ENCODE measurements around the gene DHRSX.

The DHRSX gene

DNA sequence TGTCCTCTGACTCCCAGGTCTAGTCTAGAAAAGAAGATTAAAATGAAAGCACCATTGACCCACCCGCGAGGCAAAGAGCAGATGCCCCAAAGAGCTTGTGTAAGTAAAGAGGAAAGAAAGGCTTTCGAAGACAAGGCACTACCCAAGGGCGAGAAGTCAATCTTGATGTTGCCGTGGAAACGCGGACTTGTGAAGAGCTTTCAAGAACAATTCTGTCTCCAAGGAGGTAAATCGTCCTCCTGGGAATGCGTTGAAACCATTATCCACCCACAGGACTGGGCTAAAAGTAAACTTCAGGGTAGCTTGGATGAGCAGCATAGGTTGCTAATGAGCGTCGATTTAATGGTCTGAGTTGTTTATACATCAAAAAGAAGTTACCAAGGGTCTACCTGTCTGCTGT, 189.3 kb downstream of the DHRSX start:
- no peak overlapping the region for H3K9ac ChIP-seq (ENCODE audit: low read depth, low read length, poor library complexity)
- no peaks in the 10 kb centered on the region for H3K27me3 ChIP-seq (ENCODE audit: control insufficient read depth in 3 of 3, insufficient read depth in 3 of 3, low read depth in 1 of 3, low read length in 3 of 3)
- H4K91ac ChIP-seq (ENCODE audit: low read depth, low read length, poor library complexity): no peak overlapping the region
- H3K4ac ChIP-seq (ENCODE audit: low read length): no peak overlapping the region
- H3K79me1 ChIP-seq (ENCODE audit: low read depth, low read length): no peaks in the 10 kb centered on the region
- no peak overlapping the region for H2AK5ac ChIP-seq (ENCODE audit: low read depth, low read length)
- no peak overlapping the region for H2BK5ac ChIP-seq (ENCODE audit: low read length)
- peaks cover 9 to 10% of the 10 kb centered on the region in 2 donors for H3K4me1 ChIP-seq (ENCODE audit: control insufficient read depth in 2 of 2, insufficient read depth in 1 of 2, low read depth in 1 of 2, low read length in 2 of 2)
- H3K27ac ChIP-seq (replicated peaks; ENCODE audit: low read length): peak overlapping the region; percentile 85
- DNase-seq (ENCODE audit: low spot score): peak; percentile 90
- H2BK15ac ChIP-seq (ENCODE audit: low read length): no peak overlapping the region
- H3K9me3 ChIP-seq (replicated peaks in 1 of 2; ENCODE audit: control insufficient read depth in 2 of 2, insufficient read depth in 1 of 2, low read depth in 1 of 2, low read length in 2 of 2): peaks cover 3 to 4% of the 10 kb centered on the region in 2 donors
- H3K36me3 ChIP-seq (replicated peaks in 1 of 2; ENCODE audit: control insufficient read depth in 2 of 2, insufficient read depth in 2 of 2, low read length in 2 of 2): no peaks in the 10 kb centered on the region
- H3K23ac ChIP-seq (ENCODE audit: low read depth, low read length, poor library complexity): no peak overlapping the region
- H3K18ac ChIP-seq (ENCODE audit: low read length): no peak overlapping the region
- H3K4me2 ChIP-seq (ENCODE audit: insufficient read depth, low read length, poor library complexity, severe bottlenecking): peak overlapping the region; percentile 23
- no peak overlapping the region for H2BK12ac ChIP-seq (ENCODE audit: low read length)
- no CpG with 5 or more reads among the region's 11 CpGs for WGBS, 2 donors (ENCODE audit: extremely low coverage in 2 of 2, insufficient read length in 2 of 2, insufficient replicate concordance in 1 of 2)
- H3K4me3 ChIP-seq (ENCODE audit: low read length in 2 of 2): peak overlapping the region in 1 of 2 donors; percentile 25
- H4K8ac ChIP-seq (ENCODE audit: low read depth, low read length): no peak overlapping the region
- H2AFZ ChIP-seq (ENCODE audit: low read length): peak overlapping the region; percentile 53
- H3K14ac ChIP-seq (ENCODE audit: low read length): no peak overlapping the region
- H2BK120ac ChIP-seq (ENCODE audit: low read depth, low read length): no peak overlapping the region

DNA sequence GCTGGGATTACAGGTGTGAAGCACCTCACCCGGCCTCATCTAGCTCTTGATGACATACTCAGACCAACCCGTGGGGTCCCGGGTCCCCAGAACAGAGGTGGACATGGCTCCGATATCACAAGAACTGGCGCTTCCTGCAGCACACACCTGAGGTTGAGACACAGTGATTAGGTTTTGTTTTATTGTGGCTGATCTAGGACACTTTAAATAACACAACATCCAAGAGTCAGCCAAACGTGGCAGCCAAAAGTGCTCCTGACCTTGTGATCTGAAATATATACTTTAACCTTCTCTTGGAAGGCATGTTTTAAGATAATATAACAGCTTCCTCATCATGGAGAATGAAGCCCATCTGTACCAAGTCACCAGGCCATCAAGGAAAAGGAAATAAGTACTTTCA, 198.9 kb downstream of the DHRSX start:
- H3K23ac ChIP-seq (ENCODE audit: low read depth, low read length, poor library complexity): no peak overlapping the region
- no peak overlapping the region for H2BK5ac ChIP-seq (ENCODE audit: low read length)
- no peak overlapping the region for H2AK5ac ChIP-seq (ENCODE audit: low read depth, low read length)
- H4K91ac ChIP-seq (ENCODE audit: low read depth, low read length, poor library complexity): no peak overlapping the region
- peaks cover 2% of the 10 kb centered on the region for H3K79me1 ChIP-seq (ENCODE audit: low read depth, low read length)
- H3K14ac ChIP-seq (ENCODE audit: low read length): no peak overlapping the region
- no peak overlapping the region for H3K27ac ChIP-seq (replicated peaks; ENCODE audit: low read length)
- no peak overlapping the region for H2AFZ ChIP-seq (ENCODE audit: low read length)
- H3K36me3 ChIP-seq (replicated peaks in 1 of 2; ENCODE audit: control insufficient read depth in 2 of 2, insufficient read depth in 2 of 2, low read length in 2 of 2): no peaks in the 10 kb centered on the region
- peaks cover 0 to 3% of the 10 kb centered on the region in 2 donors for H3K9me3 ChIP-seq (replicated peaks in 1 of 2; ENCODE audit: control insufficient read depth in 2 of 2, insufficient read depth in 1 of 2, low read depth in 1 of 2, low read length in 2 of 2)
- no peaks in the 10 kb centered on the region for H3K27me3 ChIP-seq (ENCODE audit: control insufficient read depth in 3 of 3, insufficient read depth in 3 of 3, low read depth in 1 of 3, low read length in 3 of 3)
- H3K4me3 ChIP-seq (ENCODE audit: low read length in 2 of 2): no peak overlapping the region
- no peak overlapping the region for H2BK15ac ChIP-seq (ENCODE audit: low read length)
- peaks cover 0 to 1% of the 10 kb centered on the region in 2 donors for H3K4me1 ChIP-seq (ENCODE audit: control insufficient read depth in 2 of 2, insufficient read depth in 1 of 2, low read depth in 1 of 2, low read length in 2 of 2)
- no peak overlapping the region for H3K4me2 ChIP-seq (ENCODE audit: insufficient read depth, low read length, poor library complexity, severe bottlenecking)
- H3K18ac ChIP-seq (ENCODE audit: low read length): no peak overlapping the region
- H3K4ac ChIP-seq (ENCODE audit: low read length): no peak overlapping the region
- H2BK120ac ChIP-seq (ENCODE audit: low read depth, low read length): no peak overlapping the region
- no peak overlapping the region for H2BK12ac ChIP-seq (ENCODE audit: low read length)
- WGBS, 2 donors (ENCODE audit: extremely low coverage in 2 of 2, insufficient read length in 2 of 2, insufficient replicate concordance in 1 of 2): no CpG with 5 or more reads among the region's 6 CpGs
- DNase-seq (ENCODE audit: low spot score): no peak
- no peak overlapping the region for H3K9ac ChIP-seq (ENCODE audit: low read depth, low read length, poor library complexity)
- no peak overlapping the region for H4K8ac ChIP-seq (ENCODE audit: low read depth, low read length)

GRCh38 chrX:2299871-2300270, 200.9 kb downstream of the DHRSX start:
- WGBS, 2 donors (ENCODE audit: extremely low coverage in 2 of 2, insufficient read length in 2 of 2, insufficient replicate concordance in 1 of 2): no CpG with 5 or more reads among the region's 4 CpGs
- Histone ChIP-seq H2AK5ac (ENCODE audit: low read depth, low read length) (no peak overlapping the region), H2AFZ (ENCODE audit: low read length) (no peak overlapping the region), H2BK12ac (ENCODE audit: low read length) (no peak overlapping the region), H3K4me3 (ENCODE audit: low read length in 2 of 2) (no peak overlapping the region), H2BK5ac (ENCODE audit: low read length) (no peak overlapping the region), H3K27me3 (ENCODE audit: control insufficient read depth in 3 of 3, insufficient read depth in 3 of 3, low read depth in 1 of 3, low read length in 3 of 3) (no peaks in the 10 kb centered on the region), H4K8ac (ENCODE audit: low read depth, low read length) (no peak overlapping the region), H3K4me2 (ENCODE audit: insufficient read depth, low read length, poor library complexity, severe bottlenecking) (no peak overlapping the region), H3K27ac (replicated peaks; ENCODE audit: low read length) (no peak overlapping the region), H2BK15ac (ENCODE audit: low read length) (no peak overlapping the region), H3K14ac (ENCODE audit: low read length) (no peak overlapping the region), H2BK120ac (ENCODE audit: low read depth, low read length) (no peak overlapping the region), H3K79me1 (ENCODE audit: low read depth, low read length) (no peaks in the 10 kb centered on the region), H3K4me1 (ENCODE audit: control insufficient read depth in 2 of 2, insufficient read depth in 1 of 2, low read depth in 1 of 2, low read length in 2 of 2) (peaks cover 0 to 1% of the 10 kb centered on the region in 2 donors), H3K18ac (ENCODE audit: low read length) (no peak overlapping the region), H3K9me3 (replicated peaks in 1 of 2; ENCODE audit: control insufficient read depth in 2 of 2, insufficient read depth in 1 of 2, low read depth in 1 of 2, low read length in 2 of 2) (peaks cover 0 to 5% of the 10 kb centered on the region in 2 donors), H3K36me3 (replicated peaks in 1 of 2; ENCODE audit: control insufficient read depth in 2 of 2, insufficient read depth in 2 of 2, low read length in 2 of 2) (no peaks in the 10 kb centered on the region), H3K23ac (ENCODE audit: low read depth, low read length, poor library complexity) (no peak overlapping the region), H3K4ac (ENCODE audit: low read length) (no peak overlapping the region), H4K91ac (ENCODE audit: low read depth, low read length, poor library complexity) (no peak overlapping the region), H3K9ac (ENCODE audit: low read depth, low read length, poor library complexity) (no peak overlapping the region)
- no peak for DNase-seq (ENCODE audit: low spot score)

DNA sequence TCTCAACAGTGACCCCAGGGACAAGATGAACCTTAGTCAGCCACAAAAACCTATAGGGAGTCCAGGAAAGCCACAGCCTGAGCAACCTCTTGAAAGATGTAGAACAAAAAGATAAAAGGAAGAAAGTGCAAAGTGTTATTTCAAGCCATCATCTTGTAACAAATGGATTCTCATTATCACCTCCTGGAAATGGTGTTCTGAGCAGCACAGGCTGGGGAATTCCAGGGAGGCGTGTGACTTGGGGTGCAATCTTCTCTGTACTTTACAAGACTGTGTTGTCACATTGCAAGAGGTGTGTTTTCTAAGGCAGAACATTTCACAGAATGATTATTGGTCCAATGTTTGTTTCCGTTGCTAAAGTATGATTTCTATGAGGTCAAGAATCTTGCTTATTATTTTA, 214.0 kb downstream of the DHRSX start:
- no peaks in the 10 kb centered on the region for H3K27me3 ChIP-seq (ENCODE audit: control insufficient read depth in 3 of 3, insufficient read depth in 3 of 3, low read depth in 1 of 3, low read length in 3 of 3)
- H2BK15ac ChIP-seq (ENCODE audit: low read length): no peak overlapping the region
- H3K79me1 ChIP-seq (ENCODE audit: low read depth, low read length): no peaks in the 10 kb centered on the region
- no peak overlapping the region for H4K8ac ChIP-seq (ENCODE audit: low read depth, low read length)
- no peak overlapping the region for H3K9ac ChIP-seq (ENCODE audit: low read depth, low read length, poor library complexity)
- no peak for DNase-seq (ENCODE audit: low spot score)
- no peak overlapping the region for H2BK5ac ChIP-seq (ENCODE audit: low read length)
- H3K4me1 ChIP-seq (ENCODE audit: control insufficient read depth in 2 of 2, insufficient read depth in 1 of 2, low read depth in 1 of 2, low read length in 2 of 2): no peaks in the 10 kb centered on the region
- H3K4me2 ChIP-seq (ENCODE audit: insufficient read depth, low read length, poor library complexity, severe bottlenecking): no peak overlapping the region
- no peak overlapping the region for H2AK5ac ChIP-seq (ENCODE audit: low read depth, low read length)
- H3K23ac ChIP-seq (ENCODE audit: low read depth, low read length, poor library complexity): no peak overlapping the region
- H2BK120ac ChIP-seq (ENCODE audit: low read depth, low read length): no peak overlapping the region
- no peak overlapping the region for H4K91ac ChIP-seq (ENCODE audit: low read depth, low read length, poor library complexity)
- H3K4ac ChIP-seq (ENCODE audit: low read length): no peak overlapping the region
- WGBS, 2 donors (ENCODE audit: extremely low coverage in 2 of 2, insufficient read length in 2 of 2, insufficient replicate concordance in 1 of 2): no CpG with 5 or more reads among the region's 2 CpGs
- no peak overlapping the region for H3K4me3 ChIP-seq (ENCODE audit: low read length in 2 of 2)
- H3K9me3 ChIP-seq (replicated peaks in 1 of 2; ENCODE audit: control insufficient read depth in 2 of 2, insufficient read depth in 1 of 2, low read depth in 1 of 2, low read length in 2 of 2): peaks cover 6 to 23% of the 10 kb centered on the region in 2 donors
- no peak overlapping the region for H3K18ac ChIP-seq (ENCODE audit: low read length)
- no peak overlapping the region for H2AFZ ChIP-seq (ENCODE audit: low read length)
- H2BK12ac ChIP-seq (ENCODE audit: low read length): no peak overlapping the region
- no peak overlapping the region for H3K14ac ChIP-seq (ENCODE audit: low read length)
- H3K27ac ChIP-seq (replicated peaks; ENCODE audit: low read length): no peak overlapping the region
- H3K36me3 ChIP-seq (replicated peaks in 1 of 2; ENCODE audit: control insufficient read depth in 2 of 2, insufficient read depth in 2 of 2, low read length in 2 of 2): peaks cover 0 to 14% of the 10 kb centered on the region in 2 donors
